Measurements from ENCODE around the gene TMEM150B.
"Not testable (repeated sequence)": the region's sequence is repeated elsewhere in the genome, so short reads cannot be mapped to it uniquely, and the experiment has no call there.

TMEM150B gene

DNA sequence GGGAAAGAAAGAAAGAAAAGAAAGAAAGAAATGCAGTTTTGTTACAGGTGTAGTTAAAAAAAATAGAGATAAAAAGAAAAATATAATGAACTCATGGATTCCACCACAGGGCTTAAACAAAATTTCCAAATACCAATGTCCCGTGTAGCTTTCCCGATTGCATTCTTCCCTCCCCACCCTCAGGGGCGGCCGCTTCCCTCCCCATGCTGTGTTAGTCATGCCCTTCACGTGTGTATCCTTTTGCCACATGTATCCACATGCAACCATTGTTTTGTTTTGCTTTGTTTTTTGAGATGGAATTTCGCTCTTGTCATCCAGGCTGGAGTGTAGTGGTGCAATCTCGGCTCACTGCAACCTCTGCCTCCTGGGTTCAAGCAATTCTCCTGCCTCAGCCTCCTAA lies 11.0 kb upstream of the TMEM150B start:
- no peak for DNase-seq

- no peak for DNase-seq
Measured at GRCh38 chr19:55333870-55334269, 8.7 kb upstream of the TMEM150B start.

- DNase-seq, result not testable (repeated sequence)
Measured at GRCh38 chr19:55329791-55330190, 4.7 kb upstream of the TMEM150B start.

- not testable (repeated sequence) for DNase-seq
Measured at GRCh38 chr19:55328774-55329318, 3.7 kb upstream of the TMEM150B start.

GRCh38 chr19:55324662-55325061 lies 479 bp downstream of the TMEM150B start:
- DNase-seq, result no peak

DNA sequence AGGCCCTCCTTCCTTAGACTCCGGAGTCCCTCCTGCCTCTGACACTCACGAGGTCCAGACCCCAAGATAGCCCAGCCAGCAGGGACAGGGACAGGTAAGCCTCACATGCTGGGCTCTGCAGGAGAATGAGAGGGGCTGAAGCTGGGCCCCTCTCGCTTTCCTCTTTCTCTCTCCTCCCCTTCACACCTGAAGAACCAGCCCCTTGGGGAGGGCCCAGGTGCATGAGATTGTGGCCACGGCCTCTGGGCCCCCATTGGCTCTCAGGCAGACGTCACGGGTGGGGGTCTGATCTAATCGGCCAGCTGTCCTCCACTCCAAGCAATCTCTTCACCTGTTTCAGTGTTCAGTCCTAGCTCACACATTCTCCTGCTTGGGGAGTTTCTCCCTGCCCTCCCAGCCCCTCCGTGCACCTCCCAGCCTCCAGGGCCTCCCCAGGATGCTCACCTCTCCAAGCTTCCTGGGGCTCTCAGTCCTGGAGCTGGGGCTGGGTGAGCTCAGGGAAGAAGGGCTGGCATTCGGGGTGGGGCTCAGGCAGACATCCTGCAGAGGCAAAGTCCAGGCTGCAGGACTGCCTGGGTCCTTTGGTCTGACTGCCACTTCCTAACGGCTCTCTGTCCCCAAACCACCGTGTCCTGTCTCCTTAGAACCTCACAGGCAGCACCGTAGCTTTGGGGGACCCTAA lies 2.8 kb downstream of the TMEM150B start:
- no peak for DNase-seq

DNA sequence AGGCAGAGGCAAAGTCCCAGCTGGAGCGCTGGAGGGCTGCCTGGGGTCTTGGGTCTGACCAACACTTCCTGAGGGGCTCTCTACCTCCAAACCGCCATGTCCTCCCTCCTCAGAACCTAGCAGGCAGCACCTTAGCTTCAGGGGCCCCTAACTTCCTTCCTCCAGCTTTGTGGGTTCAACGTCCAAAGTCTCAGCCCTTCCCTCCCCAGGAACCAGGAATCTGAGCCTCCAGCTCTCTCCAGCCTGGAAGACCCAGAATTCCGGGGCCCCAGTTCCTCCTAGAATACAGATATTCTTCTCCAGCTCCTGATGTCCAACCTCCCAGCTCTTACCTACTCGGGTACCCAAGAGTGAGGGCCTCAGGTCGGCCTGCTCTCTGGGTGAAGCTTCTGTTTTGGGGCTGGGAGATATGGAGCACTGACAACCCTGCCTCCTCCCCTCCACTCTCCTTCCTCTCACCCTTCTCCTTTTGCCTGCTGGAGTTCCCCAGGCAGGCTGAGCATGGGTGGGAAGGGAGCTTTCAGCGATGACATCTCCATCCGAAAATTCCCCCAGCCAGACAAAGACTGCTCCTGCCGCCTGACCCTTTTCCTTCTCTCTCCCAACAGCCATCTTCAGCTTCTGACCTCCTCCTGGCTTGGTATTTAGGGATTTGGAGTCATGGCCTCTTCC lies 3.5 kb downstream of the TMEM150B start:
- DNase-seq, result no peak

- DNase-seq, result no peak
Measured at GRCh38 chr19:55320844-55321419, 4.2 kb downstream of the TMEM150B start.

DNA sequence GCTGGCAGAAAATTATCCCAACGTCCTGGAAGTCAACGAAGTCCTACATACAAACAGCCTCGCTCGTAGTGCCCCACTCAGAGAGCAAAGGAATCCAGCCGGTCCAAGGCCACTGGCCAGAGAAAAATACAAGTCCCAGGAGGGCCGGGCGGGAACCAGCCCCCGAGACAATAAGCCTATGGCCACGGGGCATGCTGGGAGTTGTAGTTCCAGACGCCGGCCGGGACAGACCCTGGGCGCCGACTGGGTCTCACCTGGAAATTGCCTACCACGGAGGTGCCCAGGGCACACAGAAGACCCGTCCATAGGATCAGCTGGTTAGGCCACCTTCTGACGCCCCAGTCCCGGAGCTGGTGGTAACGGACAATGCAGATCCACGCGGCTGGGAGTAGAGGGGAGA lies 5.4 kb downstream of the TMEM150B start:
- no peak for DNase-seq

DNA sequence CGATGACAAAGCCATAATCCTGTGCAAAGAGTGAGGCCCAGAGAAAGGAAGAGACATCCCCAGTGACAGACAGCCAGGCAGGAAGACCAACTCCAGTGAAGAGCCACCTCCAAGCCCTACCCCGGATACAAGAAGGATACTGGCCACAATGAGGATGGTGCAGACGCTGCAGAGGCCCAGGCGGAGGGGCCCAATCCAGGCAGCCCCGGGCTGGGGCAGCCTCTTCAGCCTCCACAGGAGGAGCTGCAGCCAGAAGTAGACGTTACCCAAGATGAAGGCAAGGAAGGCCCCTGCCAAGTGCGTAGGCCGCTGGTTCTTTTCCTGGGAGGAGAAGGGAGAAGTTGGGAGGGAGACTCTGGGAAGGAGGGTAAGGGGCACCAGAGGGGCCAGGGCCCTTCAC lies 8.5 kb downstream of the TMEM150B start:
- no peak for DNase-seq

GRCh38 chr19:55315956-55316525 lies 9.1 kb downstream of the TMEM150B start:
- no peak for DNase-seq

GRCh38 chr19:55314396-55314795 lies 10.7 kb downstream of the TMEM150B start:
- no peak for DNase-seq

GRCh38 chr19:55312621-55313512 lies 12.3 kb downstream of the TMEM150B start:
- no peak for DNase-seq

DNA sequence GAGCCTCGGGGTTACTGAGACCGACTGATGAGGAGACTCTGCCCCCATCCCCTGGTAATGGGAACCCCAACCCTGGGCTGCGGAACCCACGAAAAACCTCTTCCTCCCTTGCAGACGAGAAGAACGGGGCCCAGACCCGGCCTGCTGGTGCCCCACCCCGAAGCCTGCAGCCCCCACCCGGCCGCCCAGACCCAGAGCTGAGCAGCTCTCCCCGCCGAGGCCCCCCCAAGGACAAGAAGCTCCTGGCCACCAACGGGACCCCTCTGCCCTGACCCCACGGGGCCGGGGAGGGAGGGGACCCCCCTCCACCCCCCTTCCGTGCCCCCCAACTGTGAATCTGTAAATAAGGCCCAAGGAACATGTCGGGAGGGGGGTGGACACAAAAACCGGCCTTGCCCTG lies 13.3 kb downstream of the TMEM150B start:
- DNase-seq, result no peak

DNA sequence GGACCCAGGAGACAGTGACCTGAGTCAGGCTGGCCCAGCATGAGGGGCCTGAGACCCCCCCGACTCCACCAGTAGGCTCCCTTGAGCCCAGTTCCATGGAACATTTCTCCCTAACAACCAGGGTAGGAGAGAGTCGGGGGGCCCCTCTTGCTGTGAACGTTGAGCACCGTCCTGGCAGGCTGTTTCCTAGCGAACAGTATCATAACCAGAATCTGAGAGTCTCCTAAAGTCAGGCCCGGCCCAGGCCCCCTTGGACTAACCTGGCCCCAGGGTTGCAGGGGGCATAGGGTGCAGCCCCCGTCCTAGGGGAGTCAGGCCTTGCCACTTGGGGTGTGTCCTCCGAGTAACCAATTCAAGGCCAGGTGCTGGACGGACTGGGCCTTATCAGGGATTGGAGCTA lies 13.7 kb downstream of the TMEM150B start:
- DNase-seq, result no peak

- no peak for DNase-seq
Measured at GRCh38 chr19:55310498-55310897, 14.6 kb downstream of the TMEM150B start.

DNA sequence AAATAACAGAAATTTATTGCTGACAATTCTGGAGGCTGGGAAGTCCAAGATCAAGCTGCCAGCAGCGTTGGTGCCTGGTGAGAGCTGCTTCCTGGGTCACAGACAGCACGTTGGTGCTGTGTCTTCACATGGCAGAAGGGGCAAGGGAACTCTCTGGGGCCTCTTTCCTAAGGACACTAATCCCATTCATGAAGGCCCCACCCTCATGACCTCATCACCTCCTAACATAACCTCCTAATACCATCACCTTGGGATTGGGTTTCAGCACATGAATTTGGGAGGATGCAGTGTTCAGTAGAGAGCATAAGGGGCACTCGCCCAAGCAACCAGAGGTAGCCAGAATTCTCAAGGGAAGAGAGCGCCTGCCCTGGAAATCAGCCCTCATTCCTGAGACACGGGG lies 15.7 kb downstream of the TMEM150B start:
- DNase-seq, result no peak

GRCh38 chr19:55308281-55308680 lies 16.9 kb downstream of the TMEM150B start:
- no peak for DNase-seq

- DNase-seq, result no peak
Measured at GRCh38 chr19:55306712-55307111, 18.4 kb downstream of the TMEM150B start.

GRCh38 chr19:55305983-55306562 lies 19.1 kb downstream of the TMEM150B start:
- no peak for DNase-seq

- DNase-seq, result peak; percentile 38
Measured at GRCh38 chr19:55305491-55305890, 19.6 kb downstream of the TMEM150B start.

DNA sequence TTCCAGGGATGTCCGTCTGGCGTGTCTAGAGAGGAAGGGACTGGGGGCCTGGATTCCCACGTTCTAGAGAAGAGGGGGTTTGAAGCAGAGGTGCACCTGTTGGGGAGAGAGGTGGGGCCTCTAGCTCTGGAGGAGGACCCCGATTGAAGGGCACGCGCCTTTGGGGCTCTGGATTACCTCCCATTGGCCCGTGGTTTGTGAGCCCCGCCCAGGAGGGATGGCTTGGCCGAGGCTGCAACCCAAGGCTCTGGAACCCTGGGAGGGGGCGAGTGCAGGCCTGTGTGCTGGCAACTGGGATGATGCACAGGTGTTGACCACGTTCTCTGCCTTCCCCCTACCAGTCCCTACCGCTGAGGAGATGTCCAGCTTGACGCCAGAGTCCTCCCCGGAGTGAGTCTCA lies 20.2 kb downstream of the TMEM150B start:
- no peak for DNase-seq

Data from activated CD4-positive, alpha-beta T cell treated with anti-CD3 and anti-CD28 coated beads for 1 hour (primary cell).